Measurements from ENCODE around the gene BOLA3. TPM values are rescaled to one million over a fixed set of nuclear protein-coding genes. Genes with fewer than 3 reads are reported as not detected.
A peak's percentile ranks its signal among the peaks of the same experiment; 100 is the strongest.

Gene BOLA3
- total and polyA plus RNA-seq, 7 experiments from 2014 or later: 6.9 to 87.3 (median 15.7) TPM

- H3K36me3 ChIP-seq (ENCODE audit: control insufficient read depth in 2 of 3, insufficient read depth in 3 of 3, low read length in 3 of 3): no peaks in the 10 kb centered on the region
- no peaks in the 10 kb centered on the region for H3K9me3 ChIP-seq (ENCODE audit: control insufficient read depth in 2 of 3, low read length in 3 of 3)
- Mint-ChIP-seq H3K27me3 (peaks cover 0 to 15% (median 4%) of the 10 kb centered on the region in 5 donors), H3K27ac (no peak overlapping the region), H3K36me3 (peaks cover 0 to 2% (median 0%) of the 10 kb centered on the region in 5 donors), H3K4me1 (peaks cover 0 to 12% (median 0%) of the 10 kb centered on the region in 7 donors), H3K4me3 (no peak overlapping the region), H3K9me3 (peaks cover 0 to 3% (median 0%) of the 10 kb centered on the region in 11 donors)
- H3K27ac ChIP-seq (ENCODE audit: low read depth, low read length): no peak overlapping the region
- peaks cover 0 to 3% of the 10 kb centered on the region in 2 donors for H3K27me3 ChIP-seq (ENCODE audit: control insufficient read depth in 2 of 2, insufficient read depth in 2 of 2, low read length in 2 of 2)
- POLR2A ChIA-PET: interaction anchor here (1.4 kb wide), 1 partner anchor 9 kb away, joined by 3 read pairs; no protein-coding TSS in a partner anchor
- ATAC-seq (no peak), DNase-seq (no peak)
- no peak overlapping the region for H3K4me3 ChIP-seq (ENCODE audit: low read length)
- no peaks in the 10 kb centered on the region for H3K4me1 ChIP-seq (ENCODE audit: control insufficient read depth in 2 of 2, insufficient read depth in 2 of 2, low read length in 2 of 2)
- CTCF ChIA-PET: no interaction called here
- intact Hi-C loops (cut with micrococcal nuclease): no loop called here
Measured at GRCh38 chr2:74111380-74111779, 36.3 kb downstream of the BOLA3 start.

DNA sequence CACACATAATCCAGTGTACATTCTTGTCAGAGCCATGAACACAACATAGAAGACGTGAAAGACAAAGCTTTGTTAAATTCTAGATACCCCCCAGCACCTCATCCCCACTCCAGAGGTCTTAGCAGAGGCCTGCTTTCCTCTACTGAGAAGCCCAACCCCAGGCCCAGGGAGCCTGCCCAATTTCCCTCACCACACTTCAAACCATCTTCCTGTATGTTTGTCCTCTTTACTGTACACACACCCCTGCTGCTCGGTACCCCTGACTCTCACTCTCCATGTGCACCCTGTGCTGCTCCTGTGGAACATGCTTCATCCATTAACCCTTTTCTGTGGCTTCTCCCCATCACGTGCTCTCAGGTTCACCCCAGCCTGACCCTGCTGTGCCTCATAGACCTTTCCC, 37.2 kb downstream of the BOLA3 start:
- Mint-ChIP-seq H3K27me3 (peaks cover 0 to 15% (median 4%) of the 10 kb centered on the region in 5 donors), H3K9me3 (peaks cover 0 to 3% (median 0%) of the 10 kb centered on the region in 11 donors), H3K4me3 (no peak overlapping the region), H3K4me1 (peaks cover 0 to 12% (median 0%) of the 10 kb centered on the region in 7 donors), H3K27ac (peak overlapping the region in 2 of 9 donors; percentile 48 to 63), H3K36me3 (peaks cover 0 to 2% (median 0%) of the 10 kb centered on the region in 5 donors)
- CTCF ChIA-PET: no interaction called here
- DNase-seq (no peak), ATAC-seq (peak; percentile 18)
- Histone ChIP-seq H3K9me3 (ENCODE audit: control insufficient read depth in 2 of 3, low read length in 3 of 3) (no peaks in the 10 kb centered on the region), H3K4me3 (ENCODE audit: low read length) (no peak overlapping the region), H3K4me1 (ENCODE audit: control insufficient read depth in 2 of 2, insufficient read depth in 2 of 2, low read length in 2 of 2) (no peaks in the 10 kb centered on the region), H3K27me3 (ENCODE audit: control insufficient read depth in 2 of 2, insufficient read depth in 2 of 2, low read length in 2 of 2) (peaks cover 0 to 3% of the 10 kb centered on the region in 2 donors), H3K36me3 (ENCODE audit: control insufficient read depth in 2 of 3, insufficient read depth in 3 of 3, low read length in 3 of 3) (no peaks in the 10 kb centered on the region), H3K27ac (ENCODE audit: low read depth, low read length) (no peak overlapping the region)
- POLR2A ChIA-PET: interaction anchor here (1.4 kb wide), 1 partner anchor 10 kb away, joined by 3 read pairs; no protein-coding TSS in a partner anchor
- intact Hi-C loops (cut with micrococcal nuclease): no loop called here

GRCh38 chr2:74109551-74109950, 38.2 kb downstream of the BOLA3 start:
- CTCF ChIA-PET: interaction anchor here (1.3 kb wide), 1 partner anchor 202 kb away, joined by 4 read pairs; no protein-coding TSS in a partner anchor
- intact Hi-C loops (cut with micrococcal nuclease): no loop called here
- POLR2A ChIA-PET: no interaction called here

GRCh38 chr2:74107071-74107470, 40.6 kb downstream of the BOLA3 start:
- peaks cover 0 to 23% (median 0%) of the 10 kb centered on the region in 3 experiments for H3K36me3 ChIP-seq (ENCODE audit: control insufficient read depth in 2 of 3, insufficient read depth in 3 of 3, low read length in 3 of 3)
- no peak overlapping the region for H3K4me3 ChIP-seq (ENCODE audit: low read length)
- DNase-seq (no peak), ATAC-seq (no peak)
- intact Hi-C loops (cut with micrococcal nuclease): no loop called here
- peak overlapping the region in 1 of 9 donors; percentile 72 for H3K27ac Mint-ChIP-seq
- H3K27me3 ChIP-seq (ENCODE audit: control insufficient read depth in 2 of 2, insufficient read depth in 2 of 2, low read length in 2 of 2): no peaks in the 10 kb centered on the region
- ChIA-PET POLR2A (interaction anchor here (0.7 kb wide), 1 partner anchor 14 kb away, joined by 3 read pairs; no protein-coding TSS in a partner anchor), CTCF (interaction anchor here (0.7 to 2.3 kb wide), 3 partner anchors 18 to 284 kb away, joined by 3 to 6 read pairs (median 3); no protein-coding TSS in a partner anchor)
- peaks cover 0 to 3% (median 0%) of the 10 kb centered on the region in 11 donors for H3K9me3 Mint-ChIP-seq
- no peaks in the 10 kb centered on the region for H3K9me3 ChIP-seq (ENCODE audit: control insufficient read depth in 2 of 3, low read length in 3 of 3)
- H3K4me3 Mint-ChIP-seq: no peak overlapping the region
- H3K27me3 Mint-ChIP-seq: peaks cover 0 to 3% (median 0%) of the 10 kb centered on the region in 5 donors
- no peak overlapping the region for H3K27ac ChIP-seq (ENCODE audit: low read depth, low read length)
- peaks cover 0 to 12% (median 0%) of the 10 kb centered on the region in 7 donors for H3K4me1 Mint-ChIP-seq
- H3K36me3 Mint-ChIP-seq: peaks cover 0 to 7% (median 0%) of the 10 kb centered on the region in 5 donors
- H3K4me1 ChIP-seq (ENCODE audit: control insufficient read depth in 2 of 2, insufficient read depth in 2 of 2, low read length in 2 of 2): no peaks in the 10 kb centered on the region

More at GRCh38 chr2:74109551-74109950, 38.2 kb downstream of the BOLA3 start:
- no peak overlapping the region for H3K27ac ChIP-seq (ENCODE audit: low read depth, low read length)
- DNase-seq: no peak
- Mint-ChIP-seq H3K9me3 (peaks cover 0 to 3% (median 0%) of the 10 kb centered on the region in 11 donors), H3K36me3 (peaks cover 0 to 4% (median 0%) of the 10 kb centered on the region in 5 donors), H3K27ac (peak overlapping the region in 1 of 9 donors; percentile 48), H3K27me3 (peaks cover 0 to 10% (median 3%) of the 10 kb centered on the region in 5 donors), H3K4me3 (no peak overlapping the region), H3K4me1 (peaks cover 0 to 12% (median 0%) of the 10 kb centered on the region in 7 donors)
- H3K4me1 ChIP-seq (ENCODE audit: control insufficient read depth in 2 of 2, insufficient read depth in 2 of 2, low read length in 2 of 2): no peaks in the 10 kb centered on the region
- H3K27me3 ChIP-seq (ENCODE audit: control insufficient read depth in 2 of 2, insufficient read depth in 2 of 2, low read length in 2 of 2): peaks cover 0 to 3% of the 10 kb centered on the region in 2 donors
- peaks cover 0 to 2% (median 0%) of the 10 kb centered on the region in 3 experiments for H3K36me3 ChIP-seq (ENCODE audit: control insufficient read depth in 2 of 3, insufficient read depth in 3 of 3, low read length in 3 of 3)
- no peak overlapping the region for H3K4me3 ChIP-seq (ENCODE audit: low read length)
- H3K9me3 ChIP-seq (ENCODE audit: control insufficient read depth in 2 of 3, low read length in 3 of 3): no peaks in the 10 kb centered on the region
- ATAC-seq: no peak

DNA sequence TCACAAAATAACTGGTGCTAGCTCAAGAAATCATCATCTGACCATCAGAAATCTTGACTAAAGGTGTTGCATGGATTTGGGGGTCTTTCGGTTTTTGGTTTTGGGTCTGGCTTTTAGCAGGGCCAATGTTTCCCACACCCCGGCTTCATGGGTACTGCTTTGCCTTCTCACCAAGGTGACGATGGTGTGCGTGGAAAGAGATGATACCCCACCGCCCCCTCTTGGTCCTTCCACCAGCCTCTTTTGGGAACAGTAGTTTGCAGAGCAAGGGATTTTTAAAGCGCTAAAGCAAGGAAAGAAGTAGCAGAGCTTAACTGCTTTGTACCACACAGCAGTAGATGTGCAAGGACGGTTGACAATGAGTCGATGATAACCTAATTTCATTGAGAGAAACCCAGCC, 42.3 kb downstream of the BOLA3 start:
- Mint-ChIP-seq H3K27ac (peak overlapping the region in 2 of 9 donors; percentile 3 to 50), H3K9me3 (no peaks in the 10 kb centered on the region), H3K4me3 (no peak overlapping the region), H3K4me1 (peaks cover 0 to 6% (median 0%) of the 10 kb centered on the region in 7 donors), H3K36me3 (peaks cover 0 to 13% (median 4%) of the 10 kb centered on the region in 5 donors), H3K27me3 (no peaks in the 10 kb centered on the region)
- H3K4me3 ChIP-seq (ENCODE audit: low read length): no peak overlapping the region
- H3K36me3 ChIP-seq (ENCODE audit: control insufficient read depth in 2 of 3, insufficient read depth in 3 of 3, low read length in 3 of 3): peaks cover 0 to 40% (median 0%) of the 10 kb centered on the region in 3 experiments
- H3K4me1 ChIP-seq (ENCODE audit: control insufficient read depth in 2 of 2, insufficient read depth in 2 of 2, low read length in 2 of 2): no peaks in the 10 kb centered on the region
- CTCF ChIA-PET: interaction anchor here (2.7 kb wide), 1 partner anchor 281 kb away, joined by 10 read pairs; no protein-coding TSS in a partner anchor
- no peaks in the 10 kb centered on the region for H3K9me3 ChIP-seq (ENCODE audit: control insufficient read depth in 2 of 3, low read length in 3 of 3)
- POLR2A ChIA-PET: no interaction called here
- no peaks in the 10 kb centered on the region for H3K27me3 ChIP-seq (ENCODE audit: control insufficient read depth in 2 of 2, insufficient read depth in 2 of 2, low read length in 2 of 2)
- ATAC-seq (no peak), DNase-seq (no peak)
- intact Hi-C loops (cut with micrococcal nuclease): loop anchor here in 1 of 2 donors (1.0 kb wide), 2 partner anchors 197 to 281 kb away; no protein-coding TSS in a partner anchor
- H3K27ac ChIP-seq (ENCODE audit: low read depth, low read length): no peak overlapping the region

GRCh38 chr2:74104839-74105238, 42.9 kb downstream of the BOLA3 start:
- Mint-ChIP-seq H3K27me3 (no peaks in the 10 kb centered on the region), H3K4me1 (peaks cover 0 to 6% (median 0%) of the 10 kb centered on the region in 7 donors), H3K9me3 (no peaks in the 10 kb centered on the region), H3K27ac (peak overlapping the region in 2 of 9 donors; percentile 3 to 67), H3K4me3 (no peak overlapping the region), H3K36me3 (peaks cover 0 to 16% (median 5%) of the 10 kb centered on the region in 5 donors)
- H3K4me3 ChIP-seq (ENCODE audit: low read length): no peak overlapping the region
- POLR2A ChIA-PET: no interaction called here
- CTCF ChIA-PET: interaction anchor here (0.6 to 2.7 kb wide), 4 partner anchors 16 to 281 kb away, joined by 3 to 10 read pairs (median 4); no protein-coding TSS in a partner anchor
- H3K36me3 ChIP-seq (ENCODE audit: control insufficient read depth in 2 of 3, insufficient read depth in 3 of 3, low read length in 3 of 3): peaks cover 0 to 45% (median 0%) of the 10 kb centered on the region in 3 experiments
- ATAC-seq (no peak), DNase-seq (peak in 3 of 9 donors; percentile 13 to 29 (median 27))
- H3K9me3 ChIP-seq (ENCODE audit: control insufficient read depth in 2 of 3, low read length in 3 of 3): no peaks in the 10 kb centered on the region
- no peaks in the 10 kb centered on the region for H3K27me3 ChIP-seq (ENCODE audit: control insufficient read depth in 2 of 2, insufficient read depth in 2 of 2, low read length in 2 of 2)
- intact Hi-C loops (cut with micrococcal nuclease): loop anchor here in 1 of 2 donors (1.0 kb wide), 2 partner anchors 197 to 281 kb away; no protein-coding TSS in a partner anchor
- no peaks in the 10 kb centered on the region for H3K4me1 ChIP-seq (ENCODE audit: control insufficient read depth in 2 of 2, insufficient read depth in 2 of 2, low read length in 2 of 2)
- no peak overlapping the region for H3K27ac ChIP-seq (ENCODE audit: low read depth, low read length)
